Measurements from ENCODE around the gene GALNT5. TPM values are rescaled to one million over a fixed set of nuclear protein-coding genes. Genes with fewer than 3 reads are reported as not detected.
A peak's percentile ranks its signal among the peaks of the same experiment; 100 is the strongest.

GALNT5 gene
- total RNA-seq, 4 donors from 2014 or later, result 0.13 to 0.83 (median 0.17) TPM; not detected in 1

DNA sequence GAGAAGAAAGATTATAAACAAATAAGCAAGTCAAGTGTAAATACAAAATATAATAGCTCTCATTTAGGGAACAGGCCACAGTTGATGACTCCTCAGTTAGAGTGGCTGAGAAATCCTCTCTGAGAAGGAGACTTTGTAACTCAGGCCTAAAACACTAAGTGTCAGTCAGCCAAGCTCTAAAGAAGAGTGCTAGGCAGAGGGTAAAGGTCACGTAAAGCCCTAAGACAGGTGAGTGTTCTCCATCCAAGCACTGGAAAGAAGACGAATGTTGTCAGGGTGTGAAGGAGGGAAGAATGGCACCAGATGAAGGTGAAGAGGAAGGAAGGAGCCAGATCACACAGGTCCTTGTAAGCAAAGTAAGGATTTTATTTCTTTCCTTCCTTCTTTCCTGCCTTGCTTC, 43.8 kb downstream of the GALNT5 start:
- no peaks in the 10 kb centered on the region for H3K27me3 ChIP-seq
- H3K4me3 ChIP-seq, result no peak overlapping the region
- no peaks in the 10 kb centered on the region for H3K9me3 ChIP-seq
- TF ChIP-seq POLR2A (IDR thresholded peaks at IDR 0.05; ENCODE audit: low read depth), result no peak
- no peak for TF ChIP-seq EP300 (IDR thresholded peaks at IDR 0.05)
- no peak for TF ChIP-seq CTCF (IDR thresholded peaks at IDR 0.05)
- TF ChIP-seq POLR2AphosphoS5 (IDR thresholded peaks at IDR 0.05), result no peak
- no peak for DNase-seq (ENCODE audit: extremely low spot score)
- intact Hi-C loops (cut with DNase I), result no loop called here
- H3K36me3 ChIP-seq, result no peaks in the 10 kb centered on the region
- H3K27ac ChIP-seq (replicated peaks in 1 of 4), result no peak overlapping the region
- H3K4me1 ChIP-seq, result no peaks in the 10 kb centered on the region
- 85% methylated on average over 2 of the region's 2 CpGs for WGBS

DNA sequence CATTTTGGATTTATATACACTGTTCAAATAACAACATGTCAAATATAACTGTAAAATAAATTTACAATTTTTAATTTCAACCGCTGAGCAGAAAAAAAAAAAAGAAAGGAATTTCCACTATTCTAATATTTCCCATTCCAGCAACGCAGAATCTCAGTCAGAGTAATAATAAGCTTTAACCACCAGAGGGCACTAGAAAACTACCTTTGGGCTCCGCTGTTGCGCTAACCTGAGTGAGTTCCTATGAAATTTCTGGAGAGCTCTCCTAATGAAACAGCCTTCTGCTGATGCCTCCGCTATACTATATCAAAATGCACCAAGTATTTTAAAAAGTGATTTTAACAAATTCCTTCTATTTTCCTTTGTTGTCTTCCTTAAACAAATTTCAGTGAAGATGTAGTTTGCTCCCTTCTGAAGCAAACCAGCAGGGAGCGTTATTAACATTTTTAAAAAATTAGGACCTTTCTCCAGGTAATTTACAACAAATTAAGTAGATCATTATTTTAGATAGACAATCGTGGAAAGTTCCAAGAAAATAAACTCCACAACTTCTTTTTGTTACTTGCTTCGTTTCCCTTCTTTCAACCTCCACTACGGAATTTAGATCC, 45.1 kb downstream of the GALNT5 start:
- no peaks in the 10 kb centered on the region for H3K36me3 ChIP-seq
- DNase-seq (ENCODE audit: extremely low spot score), result no peak
- H3K27me3 ChIP-seq, result no peaks in the 10 kb centered on the region
- H3K4me3 ChIP-seq, result no peak overlapping the region
- no peak overlapping the region for H3K27ac ChIP-seq (replicated peaks in 1 of 4)
- whole genome bisulfite sequencing, result 31% methylated on average over 9 of the region's 9 CpGs
- H3K9me3 ChIP-seq, result no peaks in the 10 kb centered on the region
- no peak for TF ChIP-seq POLR2AphosphoS5 (IDR thresholded peaks at IDR 0.05)
- TF ChIP-seq CTCF (IDR thresholded peaks at IDR 0.05), result peak; percentile 63 to 75 (median 71)
- no peak for TF ChIP-seq EP300 (IDR thresholded peaks at IDR 0.05)
- no peak for TF ChIP-seq POLR2A (IDR thresholded peaks at IDR 0.05; ENCODE audit: low read depth)
- no peaks in the 10 kb centered on the region for H3K4me1 ChIP-seq
- intact Hi-C loops (cut with DNase I), result no loop called here

- no peak overlapping the region for H3K27ac ChIP-seq (replicated peaks in 1 of 4)
- DNase-seq (ENCODE audit: extremely low spot score), result no peak
- TF ChIP-seq POLR2AphosphoS5 (IDR thresholded peaks at IDR 0.05) (no peak), EP300 (IDR thresholded peaks at IDR 0.05) (no peak), POLR2A (IDR thresholded peaks at IDR 0.05; ENCODE audit: low read depth) (no peak), CTCF (IDR thresholded peaks at IDR 0.05) (no peak)
- intact Hi-C loops (cut with DNase I), result no loop called here
- H3K4me1 ChIP-seq, result no peaks in the 10 kb centered on the region
- H3K4me3 ChIP-seq, result no peak overlapping the region
- no peaks in the 10 kb centered on the region for H3K27me3 ChIP-seq
- 68% methylated on average over 2 of the region's 2 CpGs for WGBS
- no peaks in the 10 kb centered on the region for H3K36me3 ChIP-seq
- no peaks in the 10 kb centered on the region for H3K9me3 ChIP-seq
Measured at GRCh38 chr2:157303612-157304011, 46.1 kb downstream of the GALNT5 start.

GRCh38 chr2:157304811-157305722, 47.6 kb downstream of the GALNT5 start:
- Histone ChIP-seq H3K4me1 (no peaks in the 10 kb centered on the region), H3K36me3 (no peaks in the 10 kb centered on the region), H3K4me3 (no peak overlapping the region), H3K27ac (replicated peaks in 1 of 4) (no peak overlapping the region), H3K27me3 (no peaks in the 10 kb centered on the region), H3K9me3 (no peaks in the 10 kb centered on the region)
- 35% methylated on average over 2 of the region's 3 CpGs for WGBS
- TF ChIP-seq CTCF (IDR thresholded peaks at IDR 0.05), result no peak
- TF ChIP-seq POLR2A (IDR thresholded peaks at IDR 0.05; ENCODE audit: low read depth), result no peak
- TF ChIP-seq EP300 (IDR thresholded peaks at IDR 0.05), result no peak
- TF ChIP-seq POLR2AphosphoS5 (IDR thresholded peaks at IDR 0.05), result no peak
- intact Hi-C loops (cut with DNase I), result no loop called here
- no peak for DNase-seq (ENCODE audit: extremely low spot score)

Data from esophagus muscularis mucosa (tissue), 4 donors.